ENCODE results near the gene FAM120B.

The FAM120B gene

GRCh38 chr6:170448751-170449630 lies 142.4 kb downstream of the FAM120B start:
- no peak for DNase-seq

- DNase-seq, result peak; percentile 50
These were observed 143.5 kb downstream of the FAM120B start for GRCh38 chr6:170449835-170450753.

- DNase-seq, result no peak
These were observed 144.6 kb downstream of the FAM120B start for GRCh38 chr6:170450916-170451761.

- DNase-seq, result no peak
These were observed 145.4 kb downstream of the FAM120B start for GRCh38 chr6:170451762-170452651.

- no peak for DNase-seq
These were observed 146.4 kb downstream of the FAM120B start for GRCh38 chr6:170452767-170453545.

GRCh38 chr6:170453586-170454511 lies 147.3 kb downstream of the FAM120B start:
- DNase-seq, result no peak

- no peak for DNase-seq
These were observed 148.1 kb downstream of the FAM120B start for GRCh38 chr6:170454512-170455285.

- no peak for DNase-seq
These were observed 148.9 kb downstream of the FAM120B start for GRCh38 chr6:170455335-170455979.

GRCh38 chr6:170456334-170456733 lies 149.8 kb downstream of the FAM120B start:
- no peak for DNase-seq

All from NCI-H2171 (cell line).